WERI-Rb-1 (cell line): Measurements from ENCODE around the gene GRIN1.
A peak's percentile ranks its signal among the peaks of the same experiment; 100 is the strongest.

Experiments
- DNase-seq: peaks from one replicate; pipeline ENCODE4 v3.0.0-alpha.2; 2020
- H3K27ac ChIP-seq: fragments of 250-450 bp; sonication (Bioruptor Pico); 2 replicates; pipeline ENCODE4 v1.5.1; 2020; ENCODE audit warnings: mild to moderate bottlenecking, moderate library complexity
- H3K27me3 ChIP-seq: fragments of 250-450 bp; sonication (Bioruptor Pico); 2 replicates; pipeline ENCODE4 v1.5.1; 2021; ENCODE audit warnings: mild to moderate bottlenecking, low read depth, moderate library complexity; ENCODE audit not compliant: insufficient read depth, severe bottlenecking
- H3K36me3 ChIP-seq: fragments of 250-450 bp; sonication (Bioruptor Pico); 2 replicates; pipeline ENCODE4 v1.5.1; 2020; ENCODE audit warnings: mild to moderate bottlenecking, moderate library complexity
- H3K4me3 ChIP-seq: 2 replicates; pipeline ENCODE4 v1.5.1; 2011; ENCODE audit warnings: low read depth, mild to moderate bottlenecking, control low read depth, low read length
- H3K9me3 ChIP-seq: fragments of 250-450 bp; sonication (Bioruptor Pico); 2 replicates; pipeline ENCODE4 v1.5.1; 2021; ENCODE audit warnings: mild to moderate bottlenecking, moderate library complexity; ENCODE audit not compliant: severe bottlenecking
- TF ChIP-seq, protein P1 (sequence below): IDR thresholded peaks from 2 replicates; pipeline ENCODE4 v1.5.1; 2011; ENCODE audit warnings: low read depth, mild to moderate bottlenecking, control low read depth, inconsistent platforms, low read length

Gene GRIN1

DNA sequence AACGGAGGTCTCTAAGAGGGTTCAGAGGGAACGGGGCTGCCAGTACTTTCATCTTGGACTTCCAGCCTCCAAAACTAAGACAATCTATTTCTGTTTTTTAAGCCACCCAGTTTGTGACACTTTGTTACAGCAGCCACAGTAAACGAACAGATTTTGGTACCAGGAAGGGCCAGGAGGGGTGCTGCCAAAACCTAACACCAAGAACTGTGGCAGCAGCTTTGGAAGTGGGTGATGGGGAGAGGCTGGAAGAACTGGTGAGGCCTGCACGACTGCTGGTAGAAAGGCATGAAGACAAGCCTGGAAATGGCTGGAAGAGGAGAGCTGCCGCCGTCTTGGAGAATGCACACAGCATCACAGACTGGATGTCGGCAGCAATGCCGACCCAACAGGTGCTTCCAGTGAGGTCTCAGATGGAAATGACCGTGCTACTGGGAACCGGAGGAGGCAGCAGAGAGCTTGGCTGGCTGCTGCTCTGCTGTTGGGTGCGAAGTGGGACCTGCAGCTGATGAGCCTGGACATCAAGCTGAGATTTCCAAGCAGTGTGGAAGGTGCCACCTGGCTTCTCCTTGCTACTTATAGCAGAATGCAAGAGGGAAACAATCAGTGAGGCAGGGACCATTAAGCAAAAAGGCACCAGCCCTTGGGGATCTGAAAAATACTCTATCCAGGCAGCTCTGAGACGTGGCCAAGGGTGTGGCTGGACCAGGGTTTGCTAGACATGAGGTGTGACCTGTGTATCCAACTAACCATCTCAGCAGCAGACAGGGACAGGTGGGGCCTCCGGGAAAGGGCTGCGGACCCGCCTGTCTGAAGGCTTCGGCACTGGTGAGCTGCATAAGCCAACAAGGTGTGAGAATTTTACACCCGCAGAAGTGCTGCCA is 37.6 kb downstream of the GRIN1 start:
- no peaks in the 10 kb centered on the region for H3K9me3 ChIP-seq
- no peak overlapping the region for H3K4me3 ChIP-seq
- TF ChIP-seq, protein P1, sequence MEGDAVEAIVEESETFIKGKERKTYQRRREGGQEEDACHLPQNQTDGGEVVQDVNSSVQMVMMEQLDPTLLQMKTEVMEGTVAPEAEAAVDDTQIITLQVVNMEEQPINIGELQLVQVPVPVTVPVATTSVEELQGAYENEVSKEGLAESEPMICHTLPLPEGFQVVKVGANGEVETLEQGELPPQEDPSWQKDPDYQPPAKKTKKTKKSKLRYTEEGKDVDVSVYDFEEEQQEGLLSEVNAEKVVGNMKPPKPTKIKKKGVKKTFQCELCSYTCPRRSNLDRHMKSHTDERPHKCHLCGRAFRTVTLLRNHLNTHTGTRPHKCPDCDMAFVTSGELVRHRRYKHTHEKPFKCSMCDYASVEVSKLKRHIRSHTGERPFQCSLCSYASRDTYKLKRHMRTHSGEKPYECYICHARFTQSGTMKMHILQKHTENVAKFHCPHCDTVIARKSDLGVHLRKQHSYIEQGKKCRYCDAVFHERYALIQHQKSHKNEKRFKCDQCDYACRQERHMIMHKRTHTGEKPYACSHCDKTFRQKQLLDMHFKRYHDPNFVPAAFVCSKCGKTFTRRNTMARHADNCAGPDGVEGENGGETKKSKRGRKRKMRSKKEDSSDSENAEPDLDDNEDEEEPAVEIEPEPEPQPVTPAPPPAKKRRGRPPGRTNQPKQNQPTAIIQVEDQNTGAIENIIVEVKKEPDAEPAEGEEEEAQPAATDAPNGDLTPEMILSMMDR = peak; percentile 70
- DNase-seq = no peak
- H3K36me3 ChIP-seq = no peaks in the 10 kb centered on the region
- no peaks in the 10 kb centered on the region for H3K27me3 ChIP-seq
- no peak overlapping the region for H3K27ac ChIP-seq

DNA sequence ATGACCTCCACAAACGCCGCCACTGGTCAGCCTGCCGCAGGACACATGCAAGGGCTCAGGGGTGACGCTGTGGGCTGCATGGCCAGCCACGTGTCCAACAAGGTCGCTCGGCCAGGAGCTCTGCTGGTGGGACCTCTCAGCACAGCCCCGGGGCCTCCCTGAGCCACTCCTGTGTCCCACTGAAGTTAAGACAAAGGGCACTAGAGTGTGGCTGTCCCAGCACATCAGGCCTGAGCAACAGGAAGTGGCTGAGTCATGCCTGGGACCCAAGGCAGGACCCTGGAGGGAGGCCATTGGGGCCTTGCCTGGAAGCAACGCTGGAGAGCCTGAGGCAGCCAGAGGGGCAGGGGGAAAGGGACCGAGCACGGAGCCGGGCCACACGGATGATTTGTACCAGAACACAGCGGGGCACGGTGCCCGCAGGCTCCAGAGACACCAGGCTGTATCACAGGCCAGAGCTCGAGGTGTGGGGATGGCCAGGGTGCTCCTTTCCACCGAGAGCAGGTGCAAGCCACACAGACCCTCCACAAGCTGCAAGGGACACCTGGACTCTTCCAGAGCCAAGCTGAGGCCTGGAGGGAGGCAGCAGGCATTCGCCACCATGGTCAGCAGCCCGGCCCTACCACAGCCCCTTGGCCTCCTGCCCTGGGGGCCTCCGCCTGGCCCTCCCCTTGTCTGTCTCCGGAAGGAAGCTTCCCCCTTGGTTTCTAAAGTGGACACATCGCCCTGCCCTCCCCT is 39.4 kb downstream of the GRIN1 start:
- no peak overlapping the region for H3K27ac ChIP-seq
- H3K9me3 ChIP-seq = no peaks in the 10 kb centered on the region
- TF ChIP-seq, protein P1 = no peak

DNA sequence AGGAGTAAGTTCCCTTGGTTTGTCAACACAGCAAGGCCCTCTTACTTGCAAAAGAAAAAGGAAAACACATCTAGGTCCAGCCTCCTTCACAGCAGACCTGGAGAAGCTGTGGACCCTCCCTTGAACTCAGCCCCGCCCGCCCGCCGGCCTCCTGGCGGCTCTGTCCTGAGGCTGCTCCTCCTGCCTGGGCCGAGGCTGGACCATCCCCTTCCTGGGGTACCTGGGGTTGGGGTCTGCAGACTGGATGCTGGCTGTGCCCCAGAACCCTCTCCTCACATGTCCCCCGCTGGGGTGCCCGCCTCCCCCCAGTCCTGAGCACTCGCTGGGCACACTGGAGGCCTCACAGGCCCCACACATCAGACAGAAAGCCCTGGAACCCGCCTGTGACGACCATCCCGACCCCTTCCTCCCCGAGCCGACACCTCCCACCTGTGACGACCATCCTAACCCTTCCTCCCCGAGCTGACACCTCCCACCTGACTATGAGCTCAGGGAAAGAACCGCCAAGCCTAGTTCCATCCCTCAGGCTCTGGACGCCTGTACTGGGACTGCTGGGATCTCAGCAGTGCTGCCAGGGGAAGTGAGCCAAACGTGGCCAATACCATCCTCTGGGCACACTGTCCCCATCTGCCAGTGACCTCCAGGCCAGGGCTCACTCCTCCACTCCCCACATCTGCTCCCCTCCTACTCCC is 40.1 kb downstream of the GRIN1 start:
- no peak overlapping the region for H3K4me3 ChIP-seq
- no peak overlapping the region for H3K27ac ChIP-seq
- no peaks in the 10 kb centered on the region for H3K27me3 ChIP-seq
- H3K36me3 ChIP-seq = no peaks in the 10 kb centered on the region
- H3K9me3 ChIP-seq = no peaks in the 10 kb centered on the region
- TF ChIP-seq, protein P1 = no peak
- no peak for DNase-seq

More for the DNA sequence above, 39.4 kb downstream of the GRIN1 start:
- no peaks in the 10 kb centered on the region for H3K36me3 ChIP-seq
- H3K27me3 ChIP-seq = no peaks in the 10 kb centered on the region
- no peak overlapping the region for H3K4me3 ChIP-seq
- no peak for DNase-seq

DNA sequence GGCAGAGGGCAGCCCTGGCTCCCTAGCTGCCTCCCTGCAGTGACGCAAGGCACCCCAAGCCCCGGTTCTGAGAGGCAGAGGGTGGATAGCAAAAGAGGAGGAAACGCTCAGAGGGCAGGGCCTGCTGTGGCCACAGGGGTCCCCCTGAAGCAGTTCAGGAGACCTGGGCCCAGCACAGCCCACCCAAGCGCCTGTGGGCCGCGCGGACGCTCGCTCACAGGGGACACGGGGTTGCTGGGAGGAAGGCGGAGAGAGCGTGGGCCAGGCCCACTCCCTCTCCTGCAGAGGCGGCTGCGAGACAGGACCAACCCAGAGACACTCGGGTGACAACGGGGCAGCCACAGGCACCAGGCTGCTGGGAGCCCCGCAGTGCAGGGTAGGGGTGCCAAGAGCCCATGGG is 40.8 kb downstream of the GRIN1 start:
- TF ChIP-seq, protein P1 = no peak
- H3K9me3 ChIP-seq = no peaks in the 10 kb centered on the region
- DNase-seq = no peak

DNA sequence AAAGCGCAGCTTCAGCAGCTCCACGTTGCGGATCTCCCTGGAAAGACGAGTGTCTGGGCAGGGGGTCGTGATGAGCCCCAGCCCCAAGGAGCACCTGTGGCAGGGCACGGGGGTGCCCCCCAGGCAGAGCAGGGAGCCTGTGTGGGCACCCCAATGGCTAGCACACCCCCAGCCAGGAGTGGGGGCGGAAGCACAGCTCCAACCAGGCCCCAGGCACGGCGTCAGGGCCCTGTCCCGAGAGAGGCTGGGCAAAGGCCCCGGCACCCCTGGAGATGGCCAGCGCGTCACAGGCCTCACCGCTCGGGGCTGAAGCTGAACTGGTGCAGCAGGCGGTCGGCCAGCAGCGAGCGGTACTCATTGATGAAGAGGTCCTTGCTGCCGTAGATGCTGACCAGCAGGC is 41.5 kb downstream of the GRIN1 start:
- TF ChIP-seq, protein P1 = no peak

More for the DNA sequence above, 40.8 kb downstream of the GRIN1 start:
- no peak overlapping the region for H3K27ac ChIP-seq
- H3K36me3 ChIP-seq = no peaks in the 10 kb centered on the region
- no peak overlapping the region for H3K4me3 ChIP-seq
- H3K27me3 ChIP-seq = no peaks in the 10 kb centered on the region

More for the DNA sequence above, 41.5 kb downstream of the GRIN1 start:
- Histone ChIP-seq H3K27ac (no peak overlapping the region), H3K36me3 (no peaks in the 10 kb centered on the region), H3K4me3 (no peak overlapping the region), H3K27me3 (no peaks in the 10 kb centered on the region), H3K9me3 (no peaks in the 10 kb centered on the region)
- DNase-seq = no peak
